ENCODE data around the gene MYO5A.
"Not testable (repeated sequence)": the region's sequence is repeated elsewhere in the genome, so short reads cannot be mapped to it uniquely, and the experiment has no call there.

MYO5A gene

DNA sequence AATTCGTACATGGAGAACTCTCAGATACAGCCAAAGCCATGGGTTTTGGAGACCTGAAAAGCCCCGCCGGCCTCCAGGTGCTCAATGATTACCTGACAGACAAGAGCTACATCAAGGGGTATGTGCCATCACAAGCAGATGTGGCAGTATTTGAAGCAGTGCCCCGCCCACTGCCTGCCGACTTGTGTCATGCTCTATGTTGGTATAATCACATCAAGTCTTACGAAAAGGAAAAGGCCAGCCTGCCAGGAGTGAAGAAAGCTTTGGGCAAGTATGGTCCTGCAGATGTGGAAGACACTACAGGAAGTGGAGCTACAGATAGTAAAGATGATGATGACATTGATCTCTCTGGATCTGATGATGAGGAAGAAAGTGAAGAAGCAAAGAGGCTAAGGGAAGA lies 23.5 kb downstream of the MYO5A start:
- DNase-seq (ENCODE audit: low spot score), result no peak

DNA sequence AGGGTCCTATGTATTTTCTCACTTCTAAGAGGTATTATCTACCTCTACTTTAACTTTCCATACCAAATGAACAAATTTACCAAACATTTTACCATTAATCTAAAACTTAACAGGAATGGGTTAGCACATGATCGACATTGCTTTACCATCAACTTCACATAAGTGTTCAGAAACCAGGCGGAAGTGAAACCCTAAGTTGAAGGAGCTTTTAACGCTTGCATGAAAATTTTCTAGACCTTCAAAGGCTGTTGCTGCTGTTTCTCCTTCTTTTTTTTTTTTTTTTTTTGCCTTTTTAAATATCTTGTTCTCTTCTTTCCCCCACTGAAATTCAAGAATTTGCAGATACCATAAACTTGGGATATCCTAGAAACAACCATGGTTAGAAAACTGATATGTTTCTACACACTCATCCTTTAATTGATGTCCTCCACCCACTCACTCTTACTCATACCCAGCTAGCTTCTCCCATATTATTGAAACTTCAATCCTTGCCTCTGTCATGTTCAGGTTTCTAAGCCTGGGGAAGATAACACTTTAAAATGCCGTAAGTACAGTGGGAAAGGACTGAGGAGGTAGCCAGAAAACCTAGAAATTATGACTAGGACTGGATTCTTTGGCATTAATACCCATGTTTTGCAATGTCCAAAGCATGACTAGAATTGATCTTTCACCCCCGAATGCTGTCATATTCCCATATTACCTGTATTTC lies 24.7 kb downstream of the MYO5A start:
- DNase-seq (ENCODE audit: low spot score), result no peak

DNA sequence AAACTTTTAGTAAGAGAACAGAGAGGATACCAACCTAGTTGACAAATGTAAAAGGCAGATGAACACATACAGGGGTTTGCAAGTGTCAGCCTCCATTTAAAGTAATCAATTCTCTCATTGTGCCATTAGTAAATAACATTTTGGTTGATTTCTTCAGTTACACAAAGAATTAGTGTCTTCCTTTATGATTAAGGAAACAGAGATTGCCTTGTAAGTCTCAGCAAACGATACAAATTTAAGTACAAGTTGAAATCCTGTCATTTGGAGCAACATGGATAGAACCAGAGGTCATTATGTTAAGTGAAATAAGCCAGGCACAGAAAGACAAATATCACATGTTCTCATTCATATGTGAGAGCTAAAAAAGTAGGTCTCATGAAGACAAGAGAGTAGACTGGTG lies 26.1 kb downstream of the MYO5A start:
- DNase-seq (ENCODE audit: low spot score), result no peak

DNA sequence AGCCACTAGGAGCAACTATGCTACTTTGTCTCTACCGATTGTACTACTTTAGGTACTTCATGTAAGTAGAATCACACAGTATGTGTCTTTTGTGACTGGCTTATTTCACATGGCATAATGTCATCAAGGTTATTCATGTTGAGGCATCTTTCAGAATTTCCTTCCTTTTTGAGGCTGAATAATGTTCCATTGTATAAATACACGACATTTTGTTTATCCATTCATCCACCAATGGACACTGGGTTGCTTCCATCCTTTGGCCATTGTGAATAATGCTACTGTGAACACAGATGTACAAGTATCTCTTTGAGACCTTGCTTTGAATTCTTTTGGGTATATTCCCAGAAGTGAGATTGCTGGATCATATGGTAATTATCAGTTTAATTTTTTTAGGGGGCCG lies 29.2 kb downstream of the MYO5A start:
- no peak for DNase-seq (ENCODE audit: low spot score)

DNA sequence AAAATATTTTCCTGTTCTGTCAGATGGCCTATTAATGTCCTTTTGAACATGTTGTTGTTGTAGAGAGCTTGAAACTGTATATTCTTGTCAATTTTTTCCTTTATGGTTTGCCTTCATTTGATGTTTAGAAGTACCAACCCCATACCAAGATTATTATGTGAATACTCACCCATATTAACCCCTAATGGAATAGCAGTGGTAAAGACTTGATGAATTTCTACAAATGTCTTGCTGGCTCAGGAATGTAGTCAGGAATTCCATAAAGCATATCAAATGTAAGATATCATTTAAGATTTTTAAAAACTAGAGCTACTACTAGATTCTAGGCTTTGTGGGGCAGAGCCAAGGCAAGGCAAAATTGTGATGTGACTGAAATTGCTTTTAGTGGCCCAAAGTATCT lies 30.0 kb downstream of the MYO5A start:
- no peak for DNase-seq (ENCODE audit: low spot score)

DNA sequence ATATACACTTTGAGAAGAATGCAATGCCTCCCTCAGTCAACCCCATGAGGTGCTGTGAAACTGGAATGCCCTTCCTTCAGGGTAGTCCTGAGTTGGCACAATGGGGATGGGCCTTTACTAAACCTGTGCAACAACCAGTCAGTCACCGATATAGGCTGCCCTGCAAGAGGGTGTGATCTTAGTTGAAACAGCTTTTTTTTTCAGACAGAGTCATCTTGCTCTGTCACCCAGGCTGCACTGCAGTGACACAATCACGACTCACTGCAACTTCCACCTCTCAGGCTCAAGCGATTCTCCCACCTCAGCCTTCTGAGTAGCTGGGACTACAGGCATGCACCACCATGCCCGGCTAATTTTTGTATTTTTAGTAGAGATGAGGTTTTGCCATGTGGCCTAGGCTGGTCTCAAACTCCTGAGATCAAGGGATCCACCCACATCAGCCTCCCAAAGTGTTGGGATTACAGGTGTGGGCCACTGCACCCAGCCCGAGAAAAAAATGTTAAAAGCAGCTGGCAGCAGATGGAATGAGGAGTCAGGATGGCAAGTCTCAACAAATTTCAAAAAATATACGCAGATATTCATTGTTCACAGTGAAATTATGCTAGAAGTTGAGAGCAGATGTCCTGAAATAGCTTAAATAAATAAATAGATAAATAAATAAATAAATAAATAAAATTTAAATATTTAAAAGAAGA lies 31.8 kb downstream of the MYO5A start:
- no peak for DNase-seq (ENCODE audit: low spot score)

DNA sequence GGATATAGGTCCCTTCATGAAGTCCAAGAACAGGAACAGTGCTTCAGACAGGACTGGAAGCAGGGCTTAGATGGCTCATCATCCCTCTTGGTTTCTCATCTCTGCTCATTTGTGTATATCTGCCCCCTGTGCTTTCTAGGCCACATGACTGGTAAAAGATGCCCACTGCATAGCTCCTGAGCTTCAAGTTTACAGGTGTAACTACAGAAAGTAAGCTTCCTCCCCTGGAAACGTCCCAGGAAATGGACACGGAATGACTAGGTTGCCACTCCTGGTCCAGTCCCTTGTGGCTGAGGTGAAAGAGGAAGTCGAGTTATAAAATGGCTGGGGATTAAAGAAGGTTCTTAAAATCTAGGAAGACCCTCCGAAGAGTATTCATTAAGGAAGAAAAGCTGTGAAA lies 32.5 kb downstream of the MYO5A start:
- DNase-seq (ENCODE audit: low spot score), result no peak

DNA sequence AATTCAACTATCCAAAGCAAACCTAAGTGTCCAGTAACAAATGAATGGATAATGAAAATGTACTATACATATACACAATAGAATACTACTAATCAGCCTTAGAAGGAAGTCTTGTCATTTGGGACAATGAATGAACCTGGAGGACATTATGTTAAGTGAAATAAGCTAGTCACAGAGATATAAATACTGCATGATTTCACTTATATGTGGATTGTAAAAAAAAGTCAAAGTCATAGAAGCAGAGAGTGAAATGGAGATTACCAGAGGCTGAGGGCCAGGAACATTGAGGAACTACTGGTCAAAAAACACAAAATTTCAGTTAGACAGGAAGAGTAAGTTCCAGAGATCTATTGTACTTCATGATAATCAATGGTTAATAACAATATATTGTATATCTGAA lies 33.6 kb downstream of the MYO5A start:
- no peak for DNase-seq (ENCODE audit: low spot score)

DNA sequence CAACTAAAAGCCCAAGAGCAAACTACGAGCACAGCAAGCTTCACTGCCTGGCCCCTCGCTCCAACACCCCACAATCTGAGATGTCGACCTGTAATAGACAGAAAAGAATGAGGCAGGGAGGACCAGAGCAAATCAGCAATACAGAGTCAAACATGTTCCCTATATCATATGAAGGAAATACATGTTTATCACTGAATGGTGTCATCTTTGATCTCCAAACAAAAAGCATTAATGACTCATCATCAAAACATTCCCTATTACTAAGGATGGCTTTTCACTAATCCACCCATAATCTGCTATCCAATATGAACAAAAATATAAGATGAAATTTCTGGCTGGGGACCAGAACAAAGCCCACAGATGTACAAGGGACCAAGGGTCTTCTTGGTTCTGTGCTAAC lies 34.7 kb downstream of the MYO5A start:
- no peak for DNase-seq (ENCODE audit: low spot score)

DNA sequence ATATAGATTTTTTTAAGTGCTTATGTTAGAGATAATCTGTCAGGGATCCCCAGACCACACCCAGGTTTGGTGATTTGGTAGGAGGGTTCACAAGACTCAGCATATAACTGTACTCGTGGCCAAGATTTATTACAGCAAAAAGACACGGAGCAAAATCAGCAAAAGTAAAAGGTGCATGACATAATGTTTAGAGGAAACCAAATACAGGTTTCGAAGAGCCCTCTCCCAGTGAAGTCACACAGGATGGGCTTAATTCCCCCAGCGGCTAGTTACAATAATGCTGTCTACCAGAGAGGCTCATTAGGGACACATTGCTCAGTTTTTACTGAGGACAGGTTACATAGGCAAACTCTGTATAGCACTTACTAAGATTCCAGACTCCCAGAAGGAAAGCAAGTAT lies 36.5 kb downstream of the MYO5A start:
- no peak for DNase-seq (ENCODE audit: low spot score)

DNA sequence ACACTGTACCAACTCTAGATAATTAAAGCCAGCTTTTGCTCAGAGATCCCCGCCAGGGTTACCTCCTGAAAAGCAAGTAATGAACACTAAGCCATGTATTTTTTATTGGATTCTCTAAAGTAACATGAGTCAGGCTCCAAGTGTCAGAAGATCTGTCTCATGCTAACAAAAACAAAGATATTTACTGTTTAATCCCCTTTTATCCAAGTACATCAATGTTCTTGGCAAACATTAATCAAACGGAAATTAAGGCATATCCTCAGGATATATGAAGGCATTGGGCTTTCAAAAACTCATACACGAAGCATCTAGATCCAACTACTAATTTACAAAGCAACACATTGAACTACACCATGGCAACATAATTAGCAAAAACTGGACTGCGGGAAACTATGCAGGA lies 37.2 kb downstream of the MYO5A start:
- no peak for DNase-seq (ENCODE audit: low spot score)

DNA sequence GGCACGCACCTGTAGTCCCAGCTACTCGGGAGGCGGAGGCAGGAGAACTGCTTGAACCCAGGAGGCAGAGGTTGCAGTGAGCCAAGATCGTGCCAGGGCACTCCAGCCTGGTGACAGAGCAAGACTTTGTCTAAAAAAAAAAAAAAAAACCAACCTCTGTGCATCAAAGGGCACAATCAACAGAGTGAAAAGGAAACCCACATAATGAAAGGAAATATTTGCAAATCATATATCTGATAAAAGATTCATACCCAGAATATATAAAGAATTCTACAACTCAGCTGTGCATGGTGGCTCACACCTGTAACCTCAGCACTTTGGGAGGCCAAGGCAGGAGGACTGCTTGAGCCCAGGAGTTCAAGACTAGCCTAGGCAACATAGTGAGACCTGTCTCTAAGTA lies 39.2 kb downstream of the MYO5A start:
- DNase-seq (ENCODE audit: low spot score), result not testable (repeated sequence)

DNA sequence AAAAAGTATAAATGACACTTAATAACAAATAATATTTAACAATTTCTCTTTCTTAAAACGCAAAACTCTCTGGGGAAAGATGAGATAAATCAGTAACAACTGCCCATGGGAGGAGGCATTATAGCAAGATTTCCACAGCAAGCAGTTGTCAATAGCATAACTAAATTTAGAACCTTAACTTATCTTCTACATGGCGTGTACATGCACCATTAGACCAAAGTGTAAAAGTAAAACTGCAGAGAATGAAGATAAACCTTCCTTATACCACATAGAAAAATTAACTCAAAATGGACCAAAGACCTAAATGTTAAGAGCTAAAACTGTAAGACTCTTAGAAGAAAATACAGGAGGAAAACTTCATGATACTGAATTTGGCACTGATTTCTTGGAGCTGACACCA lies 39.9 kb downstream of the MYO5A start:
- DNase-seq (ENCODE audit: low spot score), result no peak

DNA sequence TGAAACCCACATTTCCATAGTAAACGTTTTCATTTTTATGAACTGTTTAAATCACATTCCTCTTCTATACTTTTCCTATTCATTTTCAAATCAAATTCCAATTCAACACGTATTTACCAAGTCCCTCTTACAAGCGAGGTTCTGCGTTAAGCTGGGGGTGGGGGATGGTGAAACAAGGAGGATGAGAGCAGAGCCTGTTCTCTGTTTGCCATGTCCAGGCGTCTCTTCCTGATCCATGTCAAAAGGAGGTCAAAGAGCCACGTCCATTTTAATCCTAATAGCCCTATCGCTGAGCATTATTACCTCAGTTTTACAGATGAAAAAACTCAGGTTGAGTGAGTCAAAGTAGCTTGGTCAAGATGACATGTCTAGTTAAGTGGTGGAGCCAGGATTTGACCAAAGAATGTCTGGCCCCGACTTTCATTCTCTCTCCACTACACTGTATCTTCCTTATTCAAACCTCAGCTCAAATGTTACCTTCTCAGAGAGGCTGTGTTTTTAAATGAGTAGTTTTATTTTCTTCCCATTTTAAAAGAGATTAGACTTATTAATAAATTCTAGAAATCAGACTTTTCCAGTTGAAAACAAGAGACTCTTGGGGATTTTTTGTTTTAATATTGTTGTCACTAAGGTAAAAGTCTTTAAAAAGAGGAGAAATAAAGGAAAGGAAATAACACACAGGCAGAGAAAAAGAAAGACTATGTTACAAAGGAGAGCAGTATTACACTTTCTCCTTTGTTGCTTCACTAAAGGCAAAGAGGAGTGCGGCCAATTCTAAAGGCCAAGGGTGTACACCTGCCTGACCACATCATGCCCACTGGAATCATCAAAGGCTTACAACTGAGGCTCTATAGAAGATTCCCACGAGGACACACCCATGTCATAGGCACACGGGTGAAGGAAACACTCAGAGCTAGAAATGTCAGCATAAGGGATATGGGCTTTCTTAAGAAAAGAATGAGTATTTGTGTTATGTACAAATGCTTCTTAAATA lies 42.4 kb downstream of the MYO5A start:
- DNase-seq (ENCODE audit: low spot score), result no peak

DNA sequence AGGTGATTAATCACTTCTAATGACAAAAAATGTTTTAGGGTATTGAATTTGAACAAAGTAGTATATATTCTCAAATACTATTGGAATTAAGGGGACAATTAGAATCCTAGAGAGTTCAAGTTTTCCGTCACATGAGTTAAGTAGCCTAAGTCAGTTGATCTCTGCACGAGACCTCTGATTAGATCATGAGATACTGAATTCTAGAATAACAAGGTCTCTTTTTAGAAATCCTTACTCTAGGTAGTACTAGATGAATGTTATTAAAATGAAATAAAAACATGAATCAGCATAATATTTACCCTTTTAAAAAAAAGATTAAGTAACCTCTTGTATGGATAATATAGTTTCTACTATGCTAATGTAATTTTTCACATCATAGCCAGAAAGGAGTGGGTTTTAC lies 43.4 kb downstream of the MYO5A start:
- DNase-seq (ENCODE audit: low spot score), result no peak

DNA sequence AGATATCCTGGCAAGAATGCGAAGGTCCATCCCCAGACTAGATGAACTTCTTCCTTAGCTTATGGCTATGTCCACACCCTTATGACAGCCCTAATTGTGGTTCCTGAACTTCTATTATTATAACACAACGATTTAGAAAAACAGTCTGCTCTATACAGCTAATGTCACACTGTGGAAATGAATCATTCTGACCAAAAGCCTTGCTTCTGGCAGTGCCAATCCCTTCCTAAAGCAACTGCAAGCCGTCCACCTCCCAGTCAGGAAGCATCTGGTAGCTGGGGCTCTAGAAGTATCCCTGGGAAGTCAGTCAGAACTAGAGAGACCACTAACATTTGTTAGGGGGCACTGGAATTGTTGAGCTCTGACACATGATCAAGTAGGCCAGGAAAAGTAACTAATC lies 45.0 kb downstream of the MYO5A start:
- DNase-seq (ENCODE audit: low spot score), result peak; percentile 44

DNA sequence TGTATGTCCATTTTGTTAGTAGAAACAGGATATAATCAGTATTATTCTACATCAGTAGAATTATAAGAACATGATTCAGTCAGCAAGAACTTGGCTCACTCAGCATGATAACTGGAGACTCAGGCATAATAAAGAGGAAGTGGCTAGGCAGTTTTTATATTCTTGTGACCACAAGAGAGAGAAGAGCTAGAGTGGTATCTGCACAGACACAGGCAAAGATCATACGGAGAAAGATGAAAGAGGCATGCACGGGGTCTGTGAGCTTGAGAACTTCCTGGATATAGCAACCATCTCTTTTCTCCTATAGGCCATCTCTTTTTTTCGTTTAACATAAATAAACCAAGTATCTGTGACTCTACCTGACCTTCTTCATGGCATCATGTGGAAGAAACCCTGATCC lies 46.8 kb downstream of the MYO5A start:
- DNase-seq (ENCODE audit: low spot score), result peak; percentile 53

DNA sequence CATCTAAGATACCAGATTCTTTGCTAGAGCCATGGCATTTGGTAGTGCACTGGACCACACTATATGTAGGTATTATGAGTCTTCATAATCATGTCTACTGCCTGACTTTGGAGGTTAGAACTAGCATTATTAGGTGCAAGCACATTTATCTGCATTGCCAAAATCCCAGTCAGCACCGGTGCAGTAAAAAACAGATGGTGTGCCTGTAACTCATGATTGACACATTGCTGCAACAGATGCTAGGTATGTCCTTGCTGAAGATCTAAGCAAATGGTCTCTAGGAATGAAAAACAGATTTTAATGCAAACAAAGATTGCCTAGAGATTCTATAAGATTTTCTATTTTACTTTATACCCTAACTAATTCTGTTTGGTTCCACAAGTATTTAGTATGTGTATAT lies 47.7 kb downstream of the MYO5A start:
- no peak for DNase-seq (ENCODE audit: low spot score)

DNA sequence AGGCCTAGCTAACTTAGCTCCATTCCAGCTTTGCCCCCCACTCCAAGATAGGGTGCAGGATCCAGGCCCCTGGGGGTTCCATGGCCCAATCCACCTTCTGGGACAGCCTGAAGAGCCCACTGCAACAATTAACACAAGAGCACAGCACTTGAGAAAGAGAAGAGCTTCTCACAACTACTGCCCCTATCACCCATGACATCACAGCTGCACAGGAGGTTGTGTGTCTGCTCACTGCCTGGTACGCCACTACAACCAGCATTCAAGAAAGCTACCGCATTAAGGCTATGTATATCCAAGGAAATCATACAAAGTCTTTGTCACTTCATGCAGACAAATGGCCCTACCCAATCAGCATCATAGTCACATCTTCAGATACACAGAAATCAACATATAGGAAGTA lies 62.0 kb downstream of the MYO5A start:
- no peak for DNase-seq (ENCODE audit: low spot score)

DNA sequence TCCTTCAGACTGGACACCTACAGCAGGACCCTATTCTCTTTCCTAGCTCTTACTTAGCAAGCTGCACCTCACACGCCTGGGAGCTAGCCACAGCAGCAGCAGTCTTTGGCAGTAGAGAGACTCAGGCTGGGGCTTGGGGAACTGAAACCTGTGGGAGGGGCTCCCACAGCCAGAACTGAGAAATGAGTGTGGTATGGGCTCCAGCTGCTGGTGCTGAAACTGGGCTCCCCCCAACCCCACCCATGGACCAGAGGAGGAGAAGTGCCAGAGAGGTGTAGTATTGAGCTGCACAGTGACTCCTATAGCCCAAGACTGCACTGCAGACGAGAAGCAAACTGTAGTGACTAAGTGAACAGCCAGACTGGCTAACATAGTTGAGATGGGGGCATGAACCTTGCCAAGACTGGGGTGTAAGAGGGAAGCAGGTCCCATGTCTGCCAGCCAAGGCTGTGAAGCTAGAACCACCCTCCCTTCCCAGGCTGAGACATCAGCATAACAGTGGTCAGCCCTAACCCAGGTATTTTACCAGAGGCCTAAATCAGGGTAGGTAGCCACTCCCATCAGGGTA lies 62.5 kb downstream of the MYO5A start:
- DNase-seq (ENCODE audit: low spot score), result no peak

DNA sequence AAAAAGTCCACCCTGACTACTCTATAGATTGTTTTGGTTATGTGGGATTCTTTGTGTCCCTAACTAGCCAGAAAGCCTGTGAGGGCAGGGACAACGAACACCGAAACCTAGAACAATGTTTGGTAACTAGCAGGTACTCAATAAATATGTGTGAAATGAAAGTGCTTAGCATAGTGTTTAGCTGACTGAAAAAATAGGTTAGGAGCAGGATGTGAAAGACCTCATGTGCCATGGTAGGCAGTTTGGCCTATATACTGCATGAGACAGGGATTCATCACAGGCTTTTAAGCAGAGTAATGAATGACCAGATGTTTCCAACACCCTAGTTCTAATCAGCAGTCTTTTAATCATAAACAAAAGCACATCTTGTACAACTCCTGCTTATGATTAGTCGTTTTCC lies 64.2 kb downstream of the MYO5A start:
- no peak for DNase-seq (ENCODE audit: low spot score)

DNA sequence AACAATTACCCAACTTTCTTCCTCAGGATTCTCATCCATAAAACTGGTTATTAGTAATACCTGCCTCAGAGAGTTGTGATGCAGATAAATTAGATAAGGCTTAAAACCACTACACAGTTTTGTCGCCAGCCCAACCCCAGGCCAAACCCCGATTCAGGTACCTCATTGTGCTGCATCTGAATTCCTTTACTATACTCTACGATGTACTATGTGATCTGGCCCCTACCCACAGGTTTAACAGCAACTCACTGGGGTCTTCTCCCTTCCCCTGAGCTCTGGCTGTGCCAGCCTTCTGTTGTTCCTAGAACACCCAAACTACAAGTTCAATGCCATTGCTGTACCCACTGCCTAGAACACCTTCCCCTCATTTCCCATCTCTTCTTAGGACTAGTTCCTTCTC lies 64.6 kb downstream of the MYO5A start:
- DNase-seq (ENCODE audit: low spot score), result no peak

DNA sequence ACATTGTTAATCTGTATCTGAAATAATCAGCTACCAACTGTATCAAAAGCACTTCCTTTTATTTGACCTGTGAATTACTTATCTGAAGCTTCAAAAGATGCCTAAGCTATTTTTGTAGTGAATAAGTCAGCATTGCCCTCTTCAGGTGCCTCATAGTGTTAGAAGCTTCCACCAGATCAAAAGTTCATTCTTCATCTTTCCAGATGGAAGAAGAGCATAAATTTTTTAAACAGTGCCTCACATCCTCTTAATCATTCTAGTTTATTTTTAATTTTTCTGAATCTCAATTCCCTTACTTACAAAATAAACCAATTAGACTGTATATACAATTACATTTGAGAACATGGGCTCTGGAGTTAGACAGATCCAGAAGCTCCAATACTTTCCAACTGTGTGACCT lies 65.0 kb downstream of the MYO5A start:
- DNase-seq (ENCODE audit: low spot score), result no peak

Measured in hepatic stellate cell (primary cell).